HG03354 (cell line): ENCODE results near the gene FKBP5.

ENCODE experiments used
- ATAC-seq: cut with Tn5 transposase; IDR thresholded peaks from one replicate; pipeline ENCODE4 v1.9.1; 2021; ENCODE audit warnings: mild to moderate bottlenecking; ENCODE audit not compliant: unreplicated experiment, poor library complexity, severe bottlenecking

The FKBP5 gene

DNA sequence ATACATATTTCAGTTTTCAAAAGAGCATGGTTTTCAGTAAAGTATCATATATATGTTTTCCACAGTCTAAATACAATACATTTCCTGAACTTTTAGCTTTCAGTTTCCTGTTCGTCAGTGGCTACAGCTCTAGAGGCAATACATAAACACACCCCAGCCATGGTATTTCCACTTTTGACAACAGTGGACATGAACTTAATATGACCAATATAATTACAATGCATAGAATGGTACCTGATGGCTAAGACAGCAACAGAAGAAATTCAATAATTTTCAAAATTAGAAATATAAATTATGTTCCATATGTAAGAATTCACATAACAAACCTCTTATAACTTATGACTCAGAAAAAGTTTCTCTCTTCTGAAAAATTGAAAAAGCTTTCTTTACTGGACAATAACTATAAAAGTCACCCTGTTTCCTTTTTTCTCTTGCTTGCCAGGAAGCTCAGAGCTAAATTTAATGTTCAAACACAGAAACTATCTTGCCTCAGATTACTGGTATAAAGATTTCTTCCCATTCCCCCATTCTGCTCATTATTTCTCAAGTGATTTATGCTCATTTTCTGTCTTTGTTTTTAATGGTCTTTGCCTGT, 19.2 kb downstream of the FKBP5 start:
- no peak for ATAC-seq

GRCh38 chr6:35668744-35669450, 19.8 kb downstream of the FKBP5 start:
- no peak for ATAC-seq

DNA sequence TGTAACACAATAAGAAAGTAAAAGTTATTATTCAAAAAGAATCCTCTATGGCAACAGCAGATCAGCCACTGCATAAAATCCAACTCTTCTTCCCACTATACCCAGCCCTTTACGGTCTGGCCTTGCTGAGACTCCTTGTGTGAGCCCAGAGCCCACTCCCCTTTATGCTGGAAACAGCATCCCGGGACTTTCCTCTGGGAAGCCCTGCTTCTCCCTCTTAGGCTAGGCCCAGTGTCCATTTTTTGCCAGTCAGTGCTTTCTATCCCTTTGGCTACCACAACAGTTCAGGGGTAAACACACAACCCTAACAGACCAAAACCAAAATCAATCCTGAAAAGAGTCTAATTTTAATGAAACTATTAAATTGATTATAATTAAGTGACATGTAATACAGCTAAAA, 20.6 kb downstream of the FKBP5 start:
- no peak for ATAC-seq

- no peak for ATAC-seq
These were observed 23.1 kb downstream of the FKBP5 start for GRCh38 chr6:35665573-35665972.

DNA sequence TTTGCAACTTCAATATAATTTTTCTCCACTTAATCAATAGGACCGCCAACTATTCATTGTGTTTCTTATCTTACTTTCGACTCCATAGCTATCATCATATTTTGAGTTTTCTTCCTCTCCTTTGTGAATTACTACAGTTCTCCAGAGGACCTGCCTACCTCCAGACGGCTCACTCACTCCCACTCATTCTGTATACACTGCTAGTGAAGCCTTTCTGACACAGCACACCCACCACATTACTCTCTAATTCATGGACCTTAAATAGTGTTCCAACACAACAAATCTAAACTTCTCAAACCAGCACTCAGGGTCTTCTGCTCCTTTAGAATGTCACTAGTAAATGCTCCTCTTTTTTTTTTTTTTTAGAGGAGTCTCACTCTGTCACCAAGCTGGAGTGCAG, 23.8 kb downstream of the FKBP5 start:
- ATAC-seq = no peak

DNA sequence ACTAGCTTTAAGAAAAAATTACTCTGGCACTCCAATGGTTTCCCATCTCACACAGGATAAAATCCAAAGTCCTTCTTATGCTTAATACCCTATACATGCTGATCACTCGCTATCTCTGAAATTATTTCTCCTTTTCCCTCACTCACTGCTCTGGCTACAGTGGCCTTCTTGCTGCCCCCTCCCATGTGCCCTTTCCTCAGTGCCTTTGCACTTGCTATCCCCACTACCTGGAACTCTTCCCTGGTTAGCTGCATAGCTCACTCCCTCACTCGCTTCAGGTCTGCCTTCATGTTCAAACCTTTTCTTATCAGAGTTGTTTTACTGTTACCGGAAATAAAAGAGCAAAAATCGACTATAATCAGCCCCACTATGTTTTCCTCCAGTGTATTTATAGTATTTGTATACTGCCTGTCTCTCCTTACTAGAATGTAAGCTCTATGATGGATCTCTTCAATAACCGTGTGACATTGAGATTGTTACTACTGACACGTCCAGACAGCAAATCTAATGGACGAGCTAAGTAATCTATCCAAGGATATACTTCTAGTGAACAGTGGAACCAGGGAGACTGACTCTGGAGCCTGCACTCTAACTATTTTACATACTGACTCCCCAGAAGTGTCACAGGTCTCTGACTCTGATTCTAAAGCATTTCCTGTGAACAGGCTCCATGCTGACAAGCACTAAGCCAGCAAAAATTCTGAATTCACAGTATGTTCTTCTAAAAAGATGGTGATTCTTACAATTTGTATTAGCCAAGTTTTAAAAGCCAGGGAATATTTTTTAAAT, 25.1 kb downstream of the FKBP5 start:
- no peak for ATAC-seq

DNA sequence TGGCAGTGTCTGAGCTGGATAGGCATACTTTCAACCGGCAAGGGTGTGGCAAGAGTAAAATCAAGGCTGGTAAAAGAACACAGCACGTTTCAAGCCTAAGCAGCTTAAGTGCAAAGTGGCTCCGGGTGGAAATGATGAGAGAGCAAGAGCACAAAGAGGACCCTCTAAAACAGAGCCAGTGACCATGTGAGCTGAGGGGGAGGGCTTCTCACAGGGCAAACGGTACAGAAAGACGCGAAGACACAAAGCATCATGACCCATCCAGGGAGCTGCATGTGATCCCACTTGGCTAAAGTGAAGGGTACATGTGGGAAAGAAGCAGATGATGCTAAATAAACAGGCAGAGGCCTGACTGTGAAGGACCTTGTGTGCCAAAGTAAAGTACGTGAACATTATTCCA, 25.7 kb downstream of the FKBP5 start:
- ATAC-seq = no peak

DNA sequence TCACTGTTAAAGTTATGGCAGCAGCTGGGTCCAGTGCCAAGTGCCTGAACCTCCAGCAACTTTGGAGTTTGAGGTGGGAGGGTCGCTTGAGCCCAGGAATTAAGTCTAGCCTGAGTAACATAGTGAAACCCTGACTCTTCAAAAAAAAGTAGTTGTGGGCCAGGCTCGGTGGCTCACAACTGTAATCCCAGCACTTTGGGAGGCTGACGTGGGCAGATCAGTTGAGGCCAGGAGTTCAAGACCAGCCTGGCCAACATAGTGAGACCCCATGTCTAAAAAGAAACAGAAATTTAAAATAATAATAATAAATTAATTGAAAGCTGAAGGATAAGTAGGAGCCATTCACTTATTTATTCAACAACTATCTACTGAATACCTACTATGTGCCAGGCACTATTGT, 33.8 kb downstream of the FKBP5 start:
- ATAC-seq = no peak

DNA sequence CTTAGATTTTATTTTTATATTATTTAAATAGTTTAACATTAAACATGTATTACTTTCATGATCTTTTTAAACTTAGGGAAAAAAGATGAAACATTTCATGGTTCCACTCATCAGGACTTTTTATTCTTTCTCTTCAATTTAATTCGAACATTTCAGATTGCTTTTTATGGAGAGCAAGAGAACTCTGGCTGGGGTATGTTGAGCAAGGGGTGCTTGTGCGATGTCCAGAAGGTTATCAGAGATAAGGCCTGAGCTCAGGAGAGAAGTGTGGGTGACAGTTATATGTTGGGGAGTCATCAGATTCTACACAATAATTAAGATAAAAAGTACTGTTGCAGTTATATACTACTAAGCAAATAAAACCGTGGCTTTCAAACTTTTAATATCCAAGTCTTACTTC, 37.5 kb downstream of the FKBP5 start:
- ATAC-seq = no peak

DNA sequence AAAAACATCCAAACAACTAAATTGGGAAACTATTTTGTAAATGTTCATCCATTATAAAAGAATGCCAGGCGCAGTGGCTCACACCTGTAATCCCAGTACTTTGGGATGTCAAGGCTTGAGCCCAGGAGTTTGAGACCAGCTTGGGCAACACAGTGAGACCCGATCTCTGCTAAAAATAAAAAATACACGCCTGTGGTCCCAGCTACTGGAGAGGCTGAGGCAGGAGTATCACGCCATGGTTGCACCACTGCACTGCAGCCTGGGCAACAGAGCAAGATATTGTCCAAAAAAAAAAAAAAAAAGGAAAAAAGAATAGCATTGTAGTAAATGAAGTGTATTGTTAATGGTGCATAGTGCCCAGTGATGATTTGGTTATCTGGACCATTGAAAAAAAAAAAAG, 38.7 kb downstream of the FKBP5 start:
- ATAC-seq = no peak

GRCh38 chr6:35648203-35648602, 40.5 kb downstream of the FKBP5 start:
- ATAC-seq = no peak

DNA sequence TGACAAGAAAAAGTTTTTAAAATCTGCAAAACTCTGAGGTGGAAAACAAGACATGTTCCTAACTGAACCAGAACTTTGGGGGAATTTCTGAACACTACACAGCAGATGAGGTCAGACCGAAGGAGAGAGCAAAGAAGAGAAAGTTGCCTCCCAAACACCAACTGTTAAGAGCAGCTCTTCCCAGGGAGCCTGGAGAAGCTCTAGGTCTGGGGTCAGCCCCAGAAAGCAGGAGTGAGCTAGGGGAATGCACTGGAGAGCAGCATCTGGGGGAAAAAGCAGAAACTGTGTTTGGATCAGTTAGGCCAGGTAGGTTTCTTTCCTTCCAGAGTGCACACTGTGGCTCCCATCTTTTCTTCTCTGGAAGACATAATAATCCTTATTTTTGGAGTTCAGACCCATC, 41.3 kb downstream of the FKBP5 start:
- ATAC-seq = no peak

- ATAC-seq = no peak
These were observed 45.6 kb downstream of the FKBP5 start for GRCh38 chr6:35643162-35643535.

- ATAC-seq = no peak
These were observed 46.1 kb downstream of the FKBP5 start for GRCh38 chr6:35642471-35643161.

DNA sequence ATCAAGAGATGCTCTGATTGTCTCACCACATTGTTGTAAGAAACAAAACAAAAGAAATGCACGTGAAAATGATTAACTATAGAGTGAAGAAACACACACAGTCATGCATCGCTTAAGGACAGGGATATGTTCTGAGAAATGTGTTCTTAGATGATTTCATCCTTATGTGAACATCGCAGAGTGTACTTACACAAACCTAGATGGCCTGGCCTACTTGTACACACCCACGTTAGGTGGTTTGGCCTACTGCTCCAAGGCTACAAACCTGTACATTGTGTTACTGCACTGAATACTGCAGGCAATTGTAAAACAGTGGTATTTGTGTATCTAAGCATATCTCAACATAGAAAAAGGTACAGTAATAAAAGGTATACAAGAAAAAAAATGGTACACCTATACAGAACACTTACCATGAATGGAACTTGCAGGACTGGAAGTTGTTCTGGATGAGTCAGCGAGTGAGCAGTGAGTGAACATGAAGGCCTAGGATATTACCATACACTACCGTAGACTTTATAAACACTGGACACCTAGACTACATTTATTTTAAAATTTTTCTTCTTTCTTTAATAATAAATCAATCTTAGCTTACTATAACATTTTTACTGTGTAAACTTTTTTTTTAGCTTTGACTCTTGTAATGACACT, 48.6 kb downstream of the FKBP5 start:
- no peak for ATAC-seq

GRCh38 chr6:35638679-35639078, 50.0 kb downstream of the FKBP5 start:
- no peak for ATAC-seq

- ATAC-seq = no peak
These were observed 50.8 kb downstream of the FKBP5 start for GRCh38 chr6:35637911-35638310.

- ATAC-seq = no peak
These were observed 52.8 kb downstream of the FKBP5 start for GRCh38 chr6:35635601-35636597.

- no peak for ATAC-seq
These were observed 54.4 kb downstream of the FKBP5 start for GRCh38 chr6:35634316-35634715.
